GM20000 (cell line): ENCODE results near the gene ERO1B.
"Not testable (repeated sequence)": the region's sequence is repeated elsewhere in the genome, so short reads cannot be mapped to it uniquely, and the experiment has no call there.

ENCODE experiments used
- DNase-seq: peaks from one replicate; pipeline ENCODE4 v3.0.0; 2012; ENCODE audit warnings: low spot score
- TF ChIP-seq, protein P1 (sequence below): IDR thresholded peaks from 2 replicates; pipeline ENCODE4 v1.5.1; 2012; ENCODE audit warnings: mild to moderate bottlenecking, control low read depth; ENCODE audit errors: extremely low read depth, missing control alignments

ERO1B gene

DNA sequence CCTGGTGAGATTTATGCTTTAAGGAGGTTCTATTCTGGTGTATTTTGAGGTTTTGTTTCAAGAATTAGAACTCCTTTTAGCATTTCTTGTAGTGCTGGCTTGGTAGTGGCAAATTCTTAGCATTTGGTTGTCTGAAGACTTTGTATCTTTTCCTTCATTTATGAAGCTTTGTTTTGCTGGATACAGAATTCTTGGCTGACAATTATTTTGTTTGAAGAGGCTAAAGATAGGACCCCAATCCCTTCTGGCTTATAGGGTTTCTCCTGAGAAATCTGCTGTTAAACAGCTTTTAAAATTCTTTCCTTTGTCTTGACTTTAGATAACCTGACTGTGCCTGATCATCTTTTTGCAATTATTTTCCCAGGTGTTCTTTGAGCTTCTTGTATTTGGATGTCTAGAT, 80.8 kb downstream of the ERO1B start:
- TF ChIP-seq, protein P1, sequence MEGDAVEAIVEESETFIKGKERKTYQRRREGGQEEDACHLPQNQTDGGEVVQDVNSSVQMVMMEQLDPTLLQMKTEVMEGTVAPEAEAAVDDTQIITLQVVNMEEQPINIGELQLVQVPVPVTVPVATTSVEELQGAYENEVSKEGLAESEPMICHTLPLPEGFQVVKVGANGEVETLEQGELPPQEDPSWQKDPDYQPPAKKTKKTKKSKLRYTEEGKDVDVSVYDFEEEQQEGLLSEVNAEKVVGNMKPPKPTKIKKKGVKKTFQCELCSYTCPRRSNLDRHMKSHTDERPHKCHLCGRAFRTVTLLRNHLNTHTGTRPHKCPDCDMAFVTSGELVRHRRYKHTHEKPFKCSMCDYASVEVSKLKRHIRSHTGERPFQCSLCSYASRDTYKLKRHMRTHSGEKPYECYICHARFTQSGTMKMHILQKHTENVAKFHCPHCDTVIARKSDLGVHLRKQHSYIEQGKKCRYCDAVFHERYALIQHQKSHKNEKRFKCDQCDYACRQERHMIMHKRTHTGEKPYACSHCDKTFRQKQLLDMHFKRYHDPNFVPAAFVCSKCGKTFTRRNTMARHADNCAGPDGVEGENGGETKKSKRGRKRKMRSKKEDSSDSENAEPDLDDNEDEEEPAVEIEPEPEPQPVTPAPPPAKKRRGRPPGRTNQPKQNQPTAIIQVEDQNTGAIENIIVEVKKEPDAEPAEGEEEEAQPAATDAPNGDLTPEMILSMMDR, result no peak
- no peak for DNase-seq

DNA sequence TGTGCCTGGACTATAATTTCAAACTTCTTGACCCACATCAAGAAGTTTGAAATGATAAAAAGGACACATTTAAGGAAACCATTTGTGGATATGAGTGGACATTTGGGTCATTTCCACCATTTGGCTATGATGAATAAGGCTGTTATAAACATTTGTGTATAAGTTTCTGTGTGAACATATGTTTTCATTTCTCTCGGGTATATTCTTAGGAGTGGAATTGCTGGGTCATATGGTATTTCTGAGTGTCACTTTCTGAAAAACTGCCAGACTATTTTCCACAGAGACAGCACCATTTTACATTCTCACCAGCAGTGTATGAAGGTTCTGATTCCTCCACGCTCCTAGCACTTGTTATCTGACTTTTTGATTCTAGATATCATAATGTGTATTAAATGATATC, 88.6 kb downstream of the ERO1B start:
- TF ChIP-seq, protein P1, result no peak
- DNase-seq, result no peak

DNA sequence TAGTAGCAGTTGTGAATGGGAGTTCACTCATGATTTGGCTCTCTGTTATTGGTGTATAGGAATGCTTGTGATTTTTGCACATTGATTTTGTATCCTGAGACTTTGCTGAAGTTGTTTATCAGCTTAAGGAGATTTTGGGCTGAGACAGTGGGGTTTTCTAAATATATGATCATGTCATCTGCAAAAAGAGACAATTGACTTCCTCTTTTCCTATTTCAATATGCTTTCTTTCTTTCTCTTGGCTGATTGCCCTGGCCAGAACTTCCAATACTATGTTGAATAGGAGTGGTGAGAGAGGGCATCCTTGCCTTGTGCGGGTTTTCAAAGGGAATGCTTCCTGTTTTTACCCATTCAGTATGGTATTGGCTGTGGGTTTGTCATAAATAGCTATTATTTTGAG, 93.7 kb downstream of the ERO1B start:
- DNase-seq, result not testable (repeated sequence)

DNA sequence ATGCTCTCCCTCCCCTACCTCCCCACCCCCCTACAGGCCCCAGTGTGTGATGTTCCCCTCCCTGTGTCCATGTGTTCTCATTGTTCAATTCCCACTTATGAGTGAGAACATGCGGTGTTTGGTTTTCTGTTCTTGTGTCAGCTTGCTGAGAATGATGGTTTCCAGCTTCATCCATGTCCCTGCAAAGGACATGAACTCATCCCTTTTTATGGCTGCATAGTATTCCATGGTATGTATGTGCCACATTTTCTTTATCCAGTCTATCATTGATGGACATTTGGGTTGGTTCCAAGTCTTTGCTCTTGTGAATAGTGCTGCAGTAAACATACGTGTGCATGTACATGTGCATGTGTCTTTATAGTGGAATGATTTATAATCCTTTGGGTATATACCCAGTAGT, 95.3 kb downstream of the ERO1B start:
- DNase-seq, result not testable (repeated sequence)

DNA sequence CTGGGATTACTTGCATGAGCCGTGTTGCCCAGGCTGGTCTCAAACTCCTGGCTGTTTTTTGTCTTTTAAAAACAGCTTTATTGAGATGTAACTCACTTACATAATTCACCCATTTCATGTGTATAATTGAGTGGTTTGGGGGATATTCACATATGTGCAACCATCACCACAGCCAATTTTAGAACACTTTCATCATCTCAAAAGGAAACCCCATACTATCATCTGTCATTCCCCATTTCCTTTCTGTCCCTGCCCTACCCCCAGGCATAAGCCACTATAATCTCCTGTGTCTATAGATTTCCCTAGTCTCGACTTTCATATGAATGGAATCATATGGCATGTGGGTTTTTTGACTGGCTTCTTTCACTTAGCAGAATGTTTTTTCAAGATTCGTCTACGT, 96.1 kb downstream of the ERO1B start:
- TF ChIP-seq, protein P1, result no peak
- no peak for DNase-seq

DNA sequence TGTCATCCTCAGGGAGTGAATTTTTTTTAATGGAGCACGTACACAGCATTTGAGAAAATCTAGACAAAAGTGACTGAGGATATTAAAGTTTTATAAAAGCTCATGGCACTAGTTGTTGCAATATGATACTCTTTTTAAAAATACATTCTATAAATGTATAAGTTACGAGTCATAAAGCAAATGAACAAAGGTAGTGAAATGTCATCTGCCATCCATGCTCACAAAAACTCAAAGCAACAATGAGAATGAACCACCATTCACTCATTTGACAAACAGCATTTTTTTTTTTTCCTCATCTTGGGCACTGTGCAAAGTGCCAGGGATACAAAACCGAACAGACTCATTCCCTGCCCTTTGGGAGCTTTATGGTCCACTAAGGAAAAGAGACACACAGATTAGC, 100.7 kb downstream of the ERO1B start:
- DNase-seq, result no peak
- TF ChIP-seq, protein P1, result no peak

DNA sequence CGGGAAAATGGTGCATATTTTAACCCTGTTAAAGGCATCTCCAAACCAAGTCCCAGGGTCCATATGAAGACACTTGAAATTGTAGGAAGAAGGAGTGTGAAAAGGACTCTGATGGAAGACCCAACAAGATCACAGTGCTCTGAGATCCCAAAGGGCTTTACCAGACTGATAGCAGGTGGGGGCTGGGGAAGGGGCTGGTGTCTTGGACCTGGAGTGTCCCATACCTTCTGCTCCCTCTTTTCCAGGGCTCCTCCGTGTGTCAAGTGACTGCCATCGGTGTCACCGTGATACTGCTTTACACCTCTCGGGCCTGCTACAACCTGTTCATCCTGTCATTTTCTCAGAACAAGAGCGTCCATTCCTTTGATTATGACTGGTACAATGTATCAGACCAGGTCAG, 102.1 kb downstream of the ERO1B start:
- TF ChIP-seq, protein P1, result no peak
- no peak for DNase-seq

DNA sequence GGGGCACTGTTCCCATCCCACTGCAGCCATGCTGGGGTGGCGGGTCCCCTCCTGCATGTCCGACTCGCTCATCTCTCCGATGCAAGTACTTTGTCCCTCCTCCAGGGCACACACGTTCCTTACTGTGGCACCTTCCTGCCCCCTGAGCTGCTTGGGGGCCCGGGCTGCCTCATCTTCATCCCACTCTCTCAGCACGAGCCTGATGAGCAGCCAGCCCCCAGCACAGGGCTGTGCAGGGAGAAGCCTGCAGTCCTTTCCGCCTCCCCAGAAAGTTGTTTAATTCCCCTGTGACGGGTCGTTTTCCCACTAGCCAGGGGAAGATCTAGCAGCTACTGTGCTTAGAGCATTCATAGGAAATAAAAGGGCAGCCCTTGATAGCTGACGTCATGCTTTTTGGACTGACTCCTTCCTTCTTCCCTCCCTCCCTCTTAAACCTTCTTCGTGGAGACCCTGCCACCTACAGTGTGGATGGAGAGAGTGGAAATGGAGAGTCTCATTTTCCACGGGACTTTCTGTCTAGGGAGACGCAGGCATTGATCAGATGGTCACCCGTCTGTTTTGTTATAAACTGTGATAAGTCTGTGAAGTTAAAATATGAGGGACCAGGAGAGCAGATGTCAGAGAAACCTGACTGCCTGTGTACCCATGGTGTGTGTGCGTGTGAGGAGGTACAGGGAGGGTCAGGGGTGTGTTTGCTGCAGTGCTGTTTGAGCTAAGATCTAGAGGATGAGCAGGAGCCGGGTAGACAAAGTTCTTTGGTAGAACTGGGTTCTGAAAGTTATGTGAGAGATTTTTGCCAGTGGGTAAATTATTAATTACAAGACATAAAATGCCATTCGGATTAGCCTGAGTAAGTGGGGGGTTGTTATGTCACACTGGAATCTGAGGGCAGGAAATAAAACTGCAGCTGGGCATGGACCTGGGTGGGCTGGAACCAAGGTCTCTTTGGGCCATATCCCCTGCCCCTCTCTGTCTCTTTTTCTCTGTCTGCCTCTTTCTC, 105.1 kb downstream of the ERO1B start:
- TF ChIP-seq, protein P1, result no peak
- DNase-seq, result no peak
